Gastroesophageal sphincter (tissue), 3 donors: ENCODE measurements around the gene TIMP4.

ENCODE experiments used
- CTCF ChIP-seq, 4 experiments: fragments of 200-600 bp in 2 of 4; fragments of 450-650 bp in 2 of 4; sonication (generic) in 1 of 4; IDR thresholded peaks; one replicate each; pipeline ENCODE4 v1.5.1; 2017 to 2019; ENCODE audit warnings: antibody characterized with exemption in 4 of 4, mild to moderate bottlenecking in 2 of 4, moderate library complexity in 2 of 4
- EP300 ChIP-seq: sonication (generic); formaldehyde crosslinking; IDR thresholded peaks from one replicate; pipeline ENCODE4 v1.6.1; 2017; ENCODE audit warnings: antibody characterized with exemption, mild to moderate bottlenecking
- POLR2A ChIP-seq, 2 donors: fragments of 450-650 bp; IDR thresholded peaks; one replicate each; pipeline ENCODE4 v1.6.1; 2017; ENCODE audit warnings: antibody characterized with exemption in 2 of 2, mild to moderate bottlenecking in 2 of 2, moderate library complexity in 1 of 2

GRCh38 chr3:12125772-12126171 lies 32.9 kb downstream of the TIMP4 start:
- TF ChIP-seq CTCF (IDR thresholded peaks at IDR 0.05) (no peak), POLR2A (IDR thresholded peaks at IDR 0.05) (no peak), EP300 (no peak)
